HG03139 (cell line): Measurements from ENCODE around the gene TMEM31.
"Not testable (repeated sequence)": the region's sequence is repeated elsewhere in the genome, so short reads cannot be mapped to it uniquely, and the experiment has no call there.

ENCODE experiments used
- ATAC-seq: cut with Tn5 transposase; IDR thresholded peaks from one replicate; pipeline ENCODE4 v1.9.1; 2021; ENCODE audit not compliant: unreplicated experiment

TMEM31 gene

GRCh38 chrX:103722505-103722904, 11.8 kb downstream of the TMEM31 start:
- no peak for ATAC-seq

- no peak for ATAC-seq
These were observed 15.8 kb downstream of the TMEM31 start for GRCh38 chrX:103726477-103726876.

GRCh38 chrX:103727115-103727514, 16.4 kb downstream of the TMEM31 start:
- ATAC-seq: no peak

GRCh38 chrX:103729015-103729414, 18.3 kb downstream of the TMEM31 start:
- no peak for ATAC-seq

- ATAC-seq: no peak
These were observed 19.6 kb downstream of the TMEM31 start for GRCh38 chrX:103730147-103730795.

GRCh38 chrX:103730796-103731493, 20.2 kb downstream of the TMEM31 start:
- ATAC-seq: no peak

GRCh38 chrX:103733017-103733416, 22.3 kb downstream of the TMEM31 start:
- ATAC-seq: no peak

- no peak for ATAC-seq
These were observed 23.5 kb downstream of the TMEM31 start for GRCh38 chrX:103734125-103734760.

GRCh38 chrX:103737696-103738095, 27.0 kb downstream of the TMEM31 start:
- ATAC-seq: no peak

- no peak for ATAC-seq
These were observed 28.7 kb downstream of the TMEM31 start for GRCh38 chrX:103739421-103739820.

- no peak for ATAC-seq
These were observed 31.2 kb downstream of the TMEM31 start for GRCh38 chrX:103741879-103742278.

GRCh38 chrX:103742339-103742738, 31.6 kb downstream of the TMEM31 start:
- no peak for ATAC-seq

GRCh38 chrX:103747163-103747562, 36.5 kb downstream of the TMEM31 start:
- no peak for ATAC-seq

- ATAC-seq: no peak
These were observed 43.7 kb downstream of the TMEM31 start for GRCh38 chrX:103754401-103754800.

GRCh38 chrX:103756736-103757135, 46.0 kb downstream of the TMEM31 start:
- ATAC-seq: no peak

GRCh38 chrX:103758555-103758954, 47.8 kb downstream of the TMEM31 start:
- ATAC-seq: no peak

GRCh38 chrX:103763541-103763940, 52.8 kb downstream of the TMEM31 start:
- not testable (repeated sequence) for ATAC-seq
